ENCODE results near the gene CADPS. TPM values are rescaled to one million over a fixed set of nuclear protein-coding genes. Genes with fewer than 3 reads are reported as not detected.

CADPS gene
- total RNA-seq, 4 donors from 2014 or later, result 0.09 to 4.4 (median 1.6) TPM; not detected in 1

- DNase-seq (ENCODE audit: low spot score) (no peak), ATAC-seq (ENCODE audit: low FRiP score) (no peak)
- no peak for TF ChIP-seq CTCF (IDR thresholded peaks at IDR 0.05)
Observed at GRCh38 chr3:62405566-62405965, 469.6 kb downstream of the CADPS start.

- TF ChIP-seq CTCF (IDR thresholded peaks at IDR 0.05), result no peak
- DNase-seq (ENCODE audit: low spot score) (no peak), ATAC-seq (ENCODE audit: low FRiP score) (no peak)
Observed at GRCh38 chr3:62405135-62405534, 470.1 kb downstream of the CADPS start.

GRCh38 chr3:62404321-62404720 is 470.9 kb downstream of the CADPS start:
- no peak for ATAC-seq (ENCODE audit: low FRiP score)
- DNase-seq (ENCODE audit: low spot score), result no peak
- no peak for TF ChIP-seq CTCF (IDR thresholded peaks at IDR 0.05)

- ATAC-seq (ENCODE audit: low FRiP score), result no peak
- no peak for TF ChIP-seq CTCF (IDR thresholded peaks at IDR 0.05)
Observed at GRCh38 chr3:62403765-62404164, 471.5 kb downstream of the CADPS start.

GRCh38 chr3:62392626-62393292 is 482.5 kb downstream of the CADPS start:
- DNase-seq (ENCODE audit: low spot score) (no peak), ATAC-seq (ENCODE audit: low FRiP score) (no peak)
- TF ChIP-seq CTCF (IDR thresholded peaks at IDR 0.05), result no peak

More at GRCh38 chr3:62403765-62404164, 471.5 kb downstream of the CADPS start:
- no peak for DNase-seq (ENCODE audit: low spot score)

- no peak for TF ChIP-seq CTCF (IDR thresholded peaks at IDR 0.05)
- DNase-seq (ENCODE audit: low spot score) (no peak), ATAC-seq (ENCODE audit: low FRiP score) (no peak)
Observed at GRCh38 chr3:62387251-62387650, 488.0 kb downstream of the CADPS start.

GRCh38 chr3:62379321-62379798 is 495.9 kb downstream of the CADPS start:
- ATAC-seq (ENCODE audit: low FRiP score) (no peak), DNase-seq (ENCODE audit: low spot score) (no peak)
- TF ChIP-seq CTCF (IDR thresholded peaks at IDR 0.05), result no peak

Data from omental fat pad (tissue), 4 donors.